ENCODE measurements around the gene DDX52.

- TF ChIP-seq SUZ12 (IDR thresholded peaks at IDR 0.05) (no peak), CTBP1 (IDR thresholded peaks at IDR 0.05; ENCODE audit: borderline replicate concordance) (no peak), SP1 (IDR thresholded peaks at IDR 0.05) (no peak), FOXM1 (IDR thresholded peaks at IDR 0.05; ENCODE audit: borderline replicate concordance) (no peak), L3MBTL2 (conservative IDR thresholded peaks at IDR 0.05) (no peak), FOXA1 (IDR thresholded peaks at IDR 0.05) (no peak), NFRKB (IDR thresholded peaks at IDR 0.05) (no peak)
Observed at GRCh38 chr17:37672548-37673078, 29.4 kb upstream of the DDX52 start.

Measured in HEK293T (cell line).